GM12892 (cell line): ENCODE data around the gene MRPL1.

ENCODE experiments used
- POLR2A ChIP-seq: IDR thresholded peaks from 2 replicates; pipeline ENCODE4 v1.6.1; 2011; ENCODE audit warnings: low read depth, low read length, control low read depth
- POLR2AphosphoS5 ChIP-seq: IDR thresholded peaks from 2 replicates; pipeline ENCODE4 v1.6.1; 2011; ENCODE audit warnings: low read depth, low read length, control low read depth

DNA sequence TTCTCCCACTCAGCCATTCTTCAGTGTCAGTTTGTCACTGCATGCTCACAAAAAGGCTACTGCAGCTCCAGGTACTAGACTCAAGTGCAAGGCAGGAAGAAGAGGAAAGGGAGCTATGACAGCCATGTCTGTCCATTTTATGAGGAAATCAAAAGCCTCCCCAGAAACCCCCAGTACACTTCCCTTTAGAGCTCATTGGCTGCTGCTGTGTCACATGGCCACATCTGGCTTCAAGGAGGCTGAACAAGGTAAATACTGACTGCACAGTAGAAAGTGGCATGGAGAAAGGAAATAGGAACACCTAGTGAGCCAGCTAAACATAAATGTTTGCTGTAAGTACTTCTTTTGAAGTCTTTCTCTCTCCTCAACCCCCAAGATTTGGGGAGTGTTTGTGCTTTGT is 127.3 kb downstream of the MRPL1 start:
- TF ChIP-seq POLR2A: no peak
- TF ChIP-seq POLR2AphosphoS5: no peak
